ENCODE measurements around the gene AOPEP.

GRCh38 chr9:95071450-95071849, 345.0 kb downstream of the AOPEP start:
- TF ChIP-seq, protein P1, sequence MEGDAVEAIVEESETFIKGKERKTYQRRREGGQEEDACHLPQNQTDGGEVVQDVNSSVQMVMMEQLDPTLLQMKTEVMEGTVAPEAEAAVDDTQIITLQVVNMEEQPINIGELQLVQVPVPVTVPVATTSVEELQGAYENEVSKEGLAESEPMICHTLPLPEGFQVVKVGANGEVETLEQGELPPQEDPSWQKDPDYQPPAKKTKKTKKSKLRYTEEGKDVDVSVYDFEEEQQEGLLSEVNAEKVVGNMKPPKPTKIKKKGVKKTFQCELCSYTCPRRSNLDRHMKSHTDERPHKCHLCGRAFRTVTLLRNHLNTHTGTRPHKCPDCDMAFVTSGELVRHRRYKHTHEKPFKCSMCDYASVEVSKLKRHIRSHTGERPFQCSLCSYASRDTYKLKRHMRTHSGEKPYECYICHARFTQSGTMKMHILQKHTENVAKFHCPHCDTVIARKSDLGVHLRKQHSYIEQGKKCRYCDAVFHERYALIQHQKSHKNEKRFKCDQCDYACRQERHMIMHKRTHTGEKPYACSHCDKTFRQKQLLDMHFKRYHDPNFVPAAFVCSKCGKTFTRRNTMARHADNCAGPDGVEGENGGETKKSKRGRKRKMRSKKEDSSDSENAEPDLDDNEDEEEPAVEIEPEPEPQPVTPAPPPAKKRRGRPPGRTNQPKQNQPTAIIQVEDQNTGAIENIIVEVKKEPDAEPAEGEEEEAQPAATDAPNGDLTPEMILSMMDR (IDR thresholded peaks at IDR 0.05; ENCODE audit: insufficient read depth, low read depth, low read length), result no peak
- TF ChIP-seq EZH2 (IDR thresholded peaks at IDR 0.05; ENCODE audit: insufficient read depth, low read length), result no peak

All from astrocyte (in vitro differentiated cells and primary cell).